ENCODE data around the gene SLC4A5.

Gene SLC4A5

DNA sequence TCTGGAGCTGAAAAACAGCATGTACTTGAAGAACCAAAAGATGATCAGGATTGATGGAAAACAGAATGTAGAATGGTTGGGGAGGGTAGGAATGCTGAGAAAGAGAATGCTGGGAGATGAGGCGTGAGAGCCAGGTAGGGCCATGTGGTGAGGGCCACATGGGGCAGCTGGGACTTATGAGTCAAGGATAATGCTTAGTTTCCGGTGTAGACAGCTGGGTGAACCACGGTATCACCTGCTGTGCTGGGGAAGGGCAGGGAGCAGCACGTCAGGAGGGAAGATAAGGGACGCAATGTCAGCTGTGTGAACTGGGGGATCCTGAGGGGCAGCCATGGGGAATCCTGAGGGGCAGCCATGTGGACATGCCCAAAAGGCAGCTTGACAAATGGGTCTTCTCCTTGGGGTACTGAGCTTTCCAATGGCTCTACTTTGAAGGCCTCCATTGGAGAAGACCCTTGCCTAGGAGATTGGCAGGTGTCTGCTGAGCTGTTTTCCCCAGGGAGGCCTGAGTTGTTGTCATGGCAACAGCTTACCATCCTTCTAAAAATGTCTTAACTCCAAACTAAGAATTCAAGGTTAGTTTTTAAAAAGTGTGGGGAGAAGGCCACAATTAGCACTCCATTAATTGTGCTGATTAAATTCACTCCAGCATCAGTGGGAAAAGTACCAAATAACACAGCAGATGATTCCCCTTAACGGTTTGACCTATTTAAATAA lies 93.7 kb downstream of the SLC4A5 start:
- TF ChIP-seq, protein P1, sequence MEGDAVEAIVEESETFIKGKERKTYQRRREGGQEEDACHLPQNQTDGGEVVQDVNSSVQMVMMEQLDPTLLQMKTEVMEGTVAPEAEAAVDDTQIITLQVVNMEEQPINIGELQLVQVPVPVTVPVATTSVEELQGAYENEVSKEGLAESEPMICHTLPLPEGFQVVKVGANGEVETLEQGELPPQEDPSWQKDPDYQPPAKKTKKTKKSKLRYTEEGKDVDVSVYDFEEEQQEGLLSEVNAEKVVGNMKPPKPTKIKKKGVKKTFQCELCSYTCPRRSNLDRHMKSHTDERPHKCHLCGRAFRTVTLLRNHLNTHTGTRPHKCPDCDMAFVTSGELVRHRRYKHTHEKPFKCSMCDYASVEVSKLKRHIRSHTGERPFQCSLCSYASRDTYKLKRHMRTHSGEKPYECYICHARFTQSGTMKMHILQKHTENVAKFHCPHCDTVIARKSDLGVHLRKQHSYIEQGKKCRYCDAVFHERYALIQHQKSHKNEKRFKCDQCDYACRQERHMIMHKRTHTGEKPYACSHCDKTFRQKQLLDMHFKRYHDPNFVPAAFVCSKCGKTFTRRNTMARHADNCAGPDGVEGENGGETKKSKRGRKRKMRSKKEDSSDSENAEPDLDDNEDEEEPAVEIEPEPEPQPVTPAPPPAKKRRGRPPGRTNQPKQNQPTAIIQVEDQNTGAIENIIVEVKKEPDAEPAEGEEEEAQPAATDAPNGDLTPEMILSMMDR (IDR thresholded peaks at IDR 0.05; ENCODE audit: low read depth, low read length, missing control alignments), result no peak
- DNase-seq (ENCODE audit: extremely low read depth, low read depth), result no peak
- H3K4me3 ChIP-seq (replicated peaks; ENCODE audit: low read depth, low read length), result no peak overlapping the region

DNA sequence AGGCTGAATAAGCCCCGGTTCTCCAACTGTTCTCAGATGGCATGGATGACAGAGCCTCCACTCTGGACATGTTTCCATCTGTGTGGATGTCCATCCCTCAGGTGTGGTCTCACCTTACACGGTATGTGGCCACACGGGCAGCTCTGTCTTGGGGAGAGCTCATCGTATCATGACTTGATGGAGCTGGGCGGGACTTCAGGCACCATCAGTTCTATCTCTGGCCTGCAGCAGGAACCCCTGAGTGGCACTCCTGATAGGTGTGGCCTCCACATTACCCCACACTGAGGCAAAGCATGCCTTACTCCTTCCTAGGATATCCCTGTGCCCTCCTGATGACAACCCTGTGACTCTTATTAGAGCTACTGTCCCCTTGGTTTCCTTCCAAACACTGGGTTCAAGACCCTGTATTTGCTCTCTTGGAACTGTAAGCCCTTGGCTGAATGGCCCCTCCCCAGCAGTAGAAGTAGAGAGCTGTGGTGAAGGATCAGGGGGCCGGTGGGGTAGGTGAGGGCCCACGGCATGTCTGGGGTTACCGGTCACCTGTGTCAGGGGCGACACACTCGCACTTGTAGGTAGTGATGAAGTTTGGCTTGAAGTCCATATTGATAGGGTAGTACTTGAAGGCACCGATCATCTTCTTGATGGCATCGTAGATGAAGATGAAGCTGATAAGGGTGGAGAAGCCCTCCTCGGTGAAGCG lies 96.6 kb downstream of the SLC4A5 start:
- H3K4me3 ChIP-seq (replicated peaks; ENCODE audit: low read depth, low read length), result no peak overlapping the region
- no peak for DNase-seq (ENCODE audit: extremely low read depth, low read depth)
- TF ChIP-seq, protein P1 (IDR thresholded peaks at IDR 0.05; ENCODE audit: low read depth, low read length, missing control alignments), result no peak

DNA sequence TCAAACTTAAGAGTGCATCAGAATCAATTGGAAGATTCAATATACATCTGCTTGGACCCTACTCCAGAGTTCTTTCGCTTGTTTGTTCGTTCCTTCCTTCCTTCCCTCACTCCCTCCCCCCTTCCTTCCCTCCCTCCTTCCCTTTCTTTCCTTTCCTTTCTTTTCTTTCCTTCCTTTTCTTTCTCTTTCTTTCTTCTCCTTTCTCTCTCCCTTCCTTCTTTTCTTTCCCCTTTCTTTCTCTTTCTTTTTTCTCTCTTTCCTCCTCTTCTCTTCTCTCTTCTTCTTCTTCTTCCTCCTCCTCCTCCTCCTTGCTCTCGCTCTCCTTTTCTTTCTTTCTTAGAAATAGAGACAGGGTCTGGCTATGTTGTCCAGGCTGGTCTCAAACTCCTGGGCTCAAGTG lies 98.9 kb downstream of the SLC4A5 start:
- DNase-seq (ENCODE audit: extremely low read depth, low read depth), result no peak
- TF ChIP-seq, protein P1 (IDR thresholded peaks at IDR 0.05; ENCODE audit: low read depth, low read length, missing control alignments), result no peak
- H3K4me3 ChIP-seq (replicated peaks; ENCODE audit: low read depth, low read length), result no peak overlapping the region

DNA sequence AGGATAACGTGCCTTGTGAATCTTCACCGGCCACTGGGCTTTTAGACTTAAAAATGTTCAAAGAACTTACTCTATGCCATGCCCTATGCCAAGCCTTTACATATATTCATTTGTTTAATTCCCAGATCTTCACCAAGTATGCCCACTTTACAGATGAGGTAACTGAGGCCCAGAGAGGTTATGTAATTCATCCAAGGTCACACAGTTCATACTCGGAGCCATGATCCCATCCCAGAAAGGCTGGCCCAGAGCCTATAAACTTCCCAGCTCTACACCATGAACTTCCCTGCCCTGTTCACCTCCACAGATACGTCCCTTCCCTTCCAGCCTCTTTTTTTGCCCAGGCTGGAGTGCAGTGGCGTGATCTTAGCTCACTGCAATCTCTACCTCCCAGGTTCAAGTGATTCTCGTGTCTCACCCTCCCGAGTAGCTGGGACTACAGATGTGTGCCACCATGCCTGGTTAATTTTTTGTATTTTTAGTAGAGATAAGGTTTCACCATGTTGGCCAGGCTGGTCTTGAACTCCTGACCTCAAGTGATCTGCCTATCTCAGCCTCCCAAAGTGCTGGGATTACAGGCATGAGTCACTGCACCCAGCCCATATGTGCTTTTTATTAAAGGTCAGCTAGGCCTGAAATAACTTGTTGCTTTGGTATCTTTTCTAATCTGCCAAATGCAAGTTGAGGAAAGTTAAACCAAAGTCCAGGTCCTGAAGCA lies 100.7 kb downstream of the SLC4A5 start:
- DNase-seq (ENCODE audit: extremely low read depth, low read depth), result no peak
- TF ChIP-seq, protein P1 (IDR thresholded peaks at IDR 0.05; ENCODE audit: low read depth, low read length, missing control alignments), result no peak
- no peak overlapping the region for H3K4me3 ChIP-seq (replicated peaks; ENCODE audit: low read depth, low read length)

DNA sequence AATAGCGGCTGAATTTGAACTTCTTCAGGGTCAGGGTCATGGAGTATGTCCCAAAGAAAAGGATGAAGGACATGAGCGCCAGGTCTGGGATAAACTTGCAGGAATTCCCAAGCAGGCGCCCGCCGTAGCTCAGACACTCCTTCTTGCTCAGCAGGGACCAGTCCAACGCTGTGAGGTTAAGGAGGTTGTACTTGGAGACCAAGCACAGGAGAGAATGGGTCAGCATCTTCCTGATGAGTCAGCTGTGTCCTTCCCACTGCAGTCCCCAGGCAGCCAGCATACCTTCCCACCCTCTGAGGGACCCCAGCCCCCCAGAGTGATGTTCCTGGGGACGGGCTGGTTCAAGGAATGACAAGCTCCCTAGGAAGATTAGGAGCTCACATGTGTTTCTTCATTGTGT lies 103.9 kb downstream of the SLC4A5 start:
- no peak for DNase-seq (ENCODE audit: extremely low read depth, low read depth)
- no peak overlapping the region for H3K4me3 ChIP-seq (replicated peaks; ENCODE audit: low read depth, low read length)
- TF ChIP-seq, protein P1 (IDR thresholded peaks at IDR 0.05; ENCODE audit: low read depth, low read length, missing control alignments), result no peak

DNA sequence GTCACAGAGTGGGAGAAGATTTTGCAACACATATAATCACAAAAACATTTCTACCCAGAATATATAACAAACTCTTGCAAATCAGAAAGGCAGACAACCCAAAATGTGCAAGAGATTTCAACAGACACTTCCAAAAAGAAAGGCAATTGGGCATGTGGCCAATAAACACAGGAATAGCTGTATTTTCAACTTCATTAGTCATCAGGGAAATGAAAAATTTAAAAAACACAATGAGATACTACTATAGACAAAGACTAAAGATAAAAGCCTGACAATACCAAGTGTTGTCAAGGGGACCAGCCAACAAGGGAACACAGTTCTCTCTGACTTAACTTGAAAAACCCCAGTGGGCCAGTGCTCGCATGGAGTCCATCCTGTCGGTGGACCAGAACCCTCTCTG lies 104.3 kb downstream of the SLC4A5 start:
- H3K4me3 ChIP-seq (replicated peaks; ENCODE audit: low read depth, low read length), result no peak overlapping the region
- TF ChIP-seq, protein P1 (IDR thresholded peaks at IDR 0.05; ENCODE audit: low read depth, low read length, missing control alignments), result no peak
- peak; percentile 21 for DNase-seq (ENCODE audit: extremely low read depth, low read depth)
